ENCODE data around the gene TMEM26. TPM values are rescaled to one million over a fixed set of nuclear protein-coding genes. Genes with fewer than 3 reads are reported as not detected.

TMEM26 gene
- polyA plus RNA-seq, 12 donors, result 6.4 to 20.8 (median 13.9) TPM; not detected in 1

DNA sequence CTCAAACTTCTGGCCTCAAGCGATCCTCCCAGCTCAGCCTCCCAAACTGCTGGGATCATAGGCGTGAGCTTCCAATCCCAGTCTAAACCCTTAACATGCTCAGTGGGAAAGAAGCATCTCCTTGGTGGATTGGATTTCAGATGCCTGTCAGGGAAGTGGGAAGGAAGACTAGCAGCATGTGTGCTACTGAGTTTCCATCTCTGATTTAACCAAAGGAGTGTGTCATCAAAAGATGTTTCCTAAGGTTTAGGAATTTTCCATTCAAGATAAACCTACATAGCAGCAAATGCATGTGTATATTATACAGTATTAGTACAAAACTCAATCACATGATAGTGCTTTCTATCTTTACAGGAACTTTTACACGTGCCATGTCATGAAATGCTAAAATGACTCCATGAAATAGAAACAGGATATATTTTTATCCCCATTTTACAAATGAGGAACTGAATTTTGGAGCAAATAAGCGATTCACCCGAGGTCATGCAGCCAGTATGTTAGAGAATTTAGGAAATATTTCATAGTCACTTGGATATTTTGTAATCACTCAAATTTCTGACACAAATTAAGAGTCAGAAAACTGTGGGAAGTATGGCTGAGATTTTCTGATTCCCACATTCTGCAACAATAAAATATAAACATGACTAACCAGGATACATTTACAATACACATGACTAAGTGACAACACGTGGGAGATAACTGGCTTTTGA, 11.4 kb upstream of the TMEM26 start:
- no peak for DNase-seq

DNA sequence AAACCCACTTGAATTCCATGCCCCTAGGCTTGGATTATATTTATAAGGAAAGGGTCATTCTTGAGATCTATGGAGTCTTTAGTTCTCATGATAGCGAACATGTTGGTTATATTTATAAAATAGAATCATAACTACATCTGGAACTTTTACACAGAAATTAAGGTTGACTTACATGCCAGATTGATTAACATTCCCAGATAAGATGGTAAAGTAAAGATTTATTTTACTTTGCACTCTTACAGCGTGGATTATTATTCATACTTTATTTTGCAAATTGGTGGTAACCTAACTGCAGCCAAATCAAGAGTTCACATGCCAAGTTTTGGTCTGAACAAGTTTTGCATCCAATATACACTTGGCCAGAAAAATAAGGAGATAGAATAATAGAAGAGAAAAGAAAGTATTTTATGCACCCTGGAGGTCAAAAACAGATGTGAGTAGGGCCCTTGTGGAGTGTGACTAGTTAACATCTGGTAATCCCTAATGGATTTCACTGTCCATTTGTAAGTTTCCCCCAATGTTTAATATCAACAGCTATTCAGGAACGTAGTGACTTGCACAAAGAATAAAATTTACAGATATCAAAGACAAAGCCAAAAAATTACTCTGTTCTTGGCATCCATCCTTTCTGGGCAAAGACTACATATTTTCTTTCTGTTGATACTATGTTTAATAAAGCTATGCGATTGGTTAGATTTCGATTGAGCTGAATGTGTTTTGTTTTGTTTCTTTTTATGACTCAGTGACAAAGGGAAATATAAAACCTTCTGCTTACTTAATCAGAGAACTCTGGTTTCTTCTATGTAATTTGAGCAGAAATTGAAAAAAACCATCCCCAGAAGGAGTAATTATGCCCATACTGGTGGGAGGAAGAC, 10.1 kb upstream of the TMEM26 start:
- peak; percentile 91 for DNase-seq

DNA sequence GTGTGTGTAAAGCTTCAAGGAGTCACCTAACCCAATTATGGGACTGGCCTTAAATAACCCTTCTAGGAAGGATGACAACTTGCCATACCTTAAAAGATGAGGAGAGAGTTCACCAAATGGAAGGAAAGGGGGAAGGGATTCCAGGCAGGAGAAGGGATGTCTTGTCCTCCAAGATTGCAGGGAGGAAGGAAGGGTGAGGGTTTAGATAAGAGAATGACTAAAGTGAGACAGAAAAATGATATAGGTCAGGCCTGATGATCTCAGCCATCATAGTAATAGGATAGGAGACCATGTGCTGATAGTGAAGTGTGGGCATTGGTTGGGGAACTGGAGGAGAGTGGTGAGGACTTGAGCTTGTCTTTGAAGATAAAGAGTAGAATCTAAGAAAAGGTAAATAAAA, 7.7 kb upstream of the TMEM26 start:
- DNase-seq, result no peak

DNA sequence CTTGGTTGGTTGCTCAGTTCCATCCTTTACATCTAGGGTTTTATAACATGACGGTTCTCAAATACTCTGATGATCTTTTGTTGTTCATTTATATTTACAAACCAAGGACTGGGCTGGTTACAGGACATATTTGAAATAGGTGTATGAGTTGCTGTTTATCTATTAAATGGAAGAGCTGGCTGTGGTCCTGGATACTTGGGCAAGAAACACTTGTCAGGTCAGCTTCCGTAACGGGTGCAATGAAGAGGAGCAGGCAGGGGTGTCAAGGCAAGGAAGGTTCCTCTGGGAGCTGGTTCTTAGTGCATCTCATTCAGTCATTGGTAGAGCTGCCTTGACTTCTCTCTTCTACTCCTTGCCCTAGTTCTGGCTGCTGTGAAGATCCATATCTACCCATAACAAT, 4.8 kb upstream of the TMEM26 start:
- DNase-seq, result no peak

DNA sequence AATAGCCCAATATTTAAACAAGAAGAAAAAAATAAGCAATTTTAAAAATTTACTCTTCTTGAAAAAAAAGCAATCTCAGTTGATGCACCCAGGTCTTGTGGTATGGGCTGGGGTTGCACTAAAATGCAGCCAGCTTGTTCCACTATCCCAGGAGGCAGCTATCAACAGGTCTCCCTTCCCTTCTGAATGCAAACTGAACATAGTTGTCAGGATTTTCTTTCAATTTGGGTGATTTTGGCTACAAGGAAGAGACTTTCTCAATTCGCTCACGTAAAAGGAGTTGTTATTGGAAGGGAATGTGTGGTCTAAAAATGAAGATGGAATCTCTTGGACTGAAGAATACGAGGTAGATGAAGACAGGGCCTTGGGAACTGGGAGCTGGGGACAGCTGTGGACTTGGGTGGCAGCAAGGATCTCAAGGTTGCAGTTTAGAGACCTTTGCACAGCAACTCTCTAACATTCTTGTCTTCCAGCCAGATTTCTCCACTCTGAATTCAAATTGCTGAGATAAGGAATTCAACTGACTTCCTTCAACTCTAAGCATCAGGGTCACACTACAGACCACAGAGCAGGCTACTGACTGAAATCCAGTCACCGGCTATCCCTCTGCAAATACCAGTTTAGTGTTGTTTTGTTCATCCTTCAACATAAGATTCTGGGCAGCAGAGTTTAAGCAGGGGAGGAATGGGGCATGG, 3.1 kb upstream of the TMEM26 start:
- DNase-seq, result no peak

DNA sequence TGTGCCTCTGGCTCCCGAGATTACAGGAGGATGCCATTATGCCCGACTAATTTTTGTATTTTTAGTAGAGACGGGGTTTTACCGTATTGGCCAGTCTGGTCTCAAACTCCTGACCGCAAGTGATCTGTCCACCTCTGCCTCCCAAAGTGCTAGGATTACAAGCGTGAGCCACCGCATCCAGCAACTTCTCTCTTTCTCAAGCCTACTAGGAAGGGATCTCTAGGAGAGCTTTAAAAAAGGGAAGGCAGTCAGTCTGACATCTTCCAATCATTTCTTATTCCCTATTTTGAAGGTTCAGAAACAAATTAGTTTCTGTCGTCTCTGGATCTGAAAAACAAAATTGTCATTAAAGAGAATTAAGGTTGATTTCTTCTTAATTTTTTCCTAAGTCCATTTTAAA, 2.5 kb upstream of the TMEM26 start:
- DNase-seq, result no peak

DNA sequence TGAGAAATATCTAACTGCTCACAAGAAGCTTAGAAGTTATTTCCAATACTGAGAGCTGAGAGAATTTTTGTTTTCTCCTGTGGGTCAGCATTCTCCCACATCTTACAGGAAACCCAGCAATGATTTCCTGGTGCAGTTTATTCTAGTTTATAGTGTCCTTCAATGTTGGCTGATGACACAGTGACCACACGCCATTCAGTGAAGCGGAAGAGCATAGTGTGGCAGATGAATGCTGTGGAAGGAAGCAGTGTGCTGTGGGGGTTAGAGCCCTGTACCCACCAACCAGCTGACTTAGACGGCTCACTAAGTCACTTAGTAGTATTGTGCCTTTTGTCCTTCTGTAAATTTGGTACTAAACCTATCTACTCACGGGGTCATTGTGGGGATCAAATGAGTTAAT, 1.4 kb upstream of the TMEM26 start:
- no peak for DNase-seq

DNA sequence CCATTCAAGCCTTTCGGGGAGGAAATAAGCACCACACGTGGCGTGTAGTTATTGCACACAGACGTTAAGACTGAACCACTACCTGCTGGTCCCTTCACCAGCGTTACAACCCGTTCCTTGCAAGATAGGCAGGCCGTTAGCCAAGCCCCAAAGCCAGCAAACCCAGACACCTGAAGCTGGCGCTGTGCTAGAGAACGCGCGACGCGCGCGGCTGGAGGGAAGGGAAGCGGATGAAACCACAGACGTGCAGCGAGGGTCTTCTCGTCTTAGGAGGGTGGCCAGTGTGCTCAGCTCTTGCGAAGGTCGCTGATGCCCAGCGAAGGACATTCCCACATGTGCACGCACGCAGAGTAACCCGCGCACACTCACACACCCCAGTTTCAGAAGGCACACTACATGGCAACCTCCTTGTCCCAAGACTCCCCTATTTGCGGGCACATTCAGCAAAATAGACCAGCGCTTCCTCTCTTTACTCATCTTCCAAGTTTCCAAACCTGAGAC, 980 bp downstream of the TMEM26 start:
- DNase-seq, result no peak

DNA sequence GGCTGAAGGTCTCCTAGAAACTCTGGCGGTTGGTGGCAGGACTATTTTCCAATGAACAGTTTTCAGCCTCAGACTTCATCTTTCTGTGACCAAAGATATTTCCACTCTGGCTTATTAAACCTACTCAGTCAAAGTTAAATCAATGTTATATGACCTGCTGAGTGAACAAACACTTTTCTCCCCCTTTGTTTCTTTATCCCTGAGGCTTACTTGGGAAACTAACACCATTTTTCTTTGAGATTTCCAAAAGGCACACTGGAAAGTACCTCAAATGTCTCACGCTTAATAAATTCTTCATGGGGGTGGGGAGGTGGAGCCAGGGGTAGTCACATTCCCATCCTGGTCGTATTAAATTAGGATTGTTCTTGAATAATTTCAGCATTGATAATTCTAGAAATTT, 1.8 kb downstream of the TMEM26 start:
- DNase-seq, result no peak

DNA sequence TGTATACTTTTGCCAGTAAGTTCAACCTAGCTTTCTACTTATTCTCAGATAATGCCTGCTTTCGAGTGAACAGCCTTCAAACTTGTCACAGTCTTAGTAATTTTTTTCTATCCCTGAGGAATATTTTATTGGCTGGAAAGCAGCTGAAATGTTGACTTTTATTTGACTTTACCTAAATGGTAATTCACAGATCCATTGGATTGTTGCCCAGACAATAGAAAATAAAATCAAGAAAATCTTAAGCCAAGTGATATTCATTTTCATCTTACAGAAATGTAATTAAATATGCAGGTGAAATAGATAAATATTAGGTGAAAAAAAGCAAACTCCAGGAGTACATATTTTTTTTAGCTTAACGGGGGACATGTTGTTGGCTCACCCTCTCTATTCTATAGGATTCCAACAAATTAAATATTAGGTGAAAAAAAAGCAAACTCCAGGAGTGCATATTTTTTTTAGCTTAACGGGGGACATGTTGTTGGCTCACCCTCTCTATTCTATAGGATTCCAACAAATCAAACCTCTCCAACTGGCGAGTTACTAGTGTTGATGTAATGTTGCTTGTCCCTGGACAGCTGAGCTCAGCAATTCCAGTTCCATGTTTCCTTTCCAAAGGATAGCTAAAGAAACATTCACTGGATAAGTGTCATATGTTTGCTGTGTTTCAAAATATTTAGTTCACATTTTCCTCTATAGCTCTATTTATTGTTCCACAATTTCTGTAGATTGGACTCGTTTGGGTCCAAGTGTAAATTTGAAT, 4.2 kb downstream of the TMEM26 start:
- peak; percentile 87 for DNase-seq

DNA sequence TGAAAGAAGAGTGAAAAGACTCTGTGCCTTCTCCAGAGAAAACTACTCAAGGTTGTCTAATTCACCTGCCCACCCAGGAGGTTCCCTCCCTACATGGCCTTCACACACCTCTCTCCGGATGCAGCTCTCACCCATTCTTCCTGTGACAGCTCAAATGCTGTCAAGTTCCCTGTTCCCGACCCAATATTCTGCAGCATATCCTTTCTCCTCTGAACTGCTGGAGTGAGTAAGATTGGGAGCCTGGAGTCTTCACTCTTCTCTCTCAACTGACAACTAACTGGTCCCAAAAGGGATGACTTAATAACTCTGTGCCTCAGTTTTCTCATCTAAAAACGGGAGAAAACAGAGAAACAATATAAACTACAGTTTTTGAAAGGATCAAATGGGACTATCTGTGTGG, 5.1 kb downstream of the TMEM26 start:
- no peak for DNase-seq

DNA sequence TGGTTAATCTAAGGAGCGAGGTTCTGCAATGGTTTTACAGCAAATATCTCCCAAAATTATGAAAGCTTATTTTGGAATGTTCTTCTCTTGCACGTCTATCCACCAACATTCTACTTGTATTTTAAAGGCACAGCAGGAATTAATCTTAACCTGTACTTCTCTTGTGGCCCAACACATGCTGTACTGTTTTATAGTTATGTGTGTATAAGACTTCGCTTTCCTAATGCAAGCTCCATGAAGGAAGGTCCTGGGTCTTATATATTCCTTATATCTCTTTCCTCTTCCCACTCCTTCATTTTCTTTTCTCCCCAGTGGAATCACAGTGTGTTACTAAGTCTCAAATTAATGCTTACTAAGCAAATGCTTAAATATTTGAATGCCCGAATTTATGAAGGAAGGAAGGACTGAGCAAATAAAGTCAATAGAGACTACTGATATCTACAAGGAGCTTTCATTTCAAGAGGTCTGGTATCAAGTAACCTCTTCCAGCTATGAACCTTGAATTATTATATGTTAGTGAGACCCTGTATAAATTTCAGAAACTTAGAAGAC, 14.0 kb downstream of the TMEM26 start:
- no peak for DNase-seq

DNA sequence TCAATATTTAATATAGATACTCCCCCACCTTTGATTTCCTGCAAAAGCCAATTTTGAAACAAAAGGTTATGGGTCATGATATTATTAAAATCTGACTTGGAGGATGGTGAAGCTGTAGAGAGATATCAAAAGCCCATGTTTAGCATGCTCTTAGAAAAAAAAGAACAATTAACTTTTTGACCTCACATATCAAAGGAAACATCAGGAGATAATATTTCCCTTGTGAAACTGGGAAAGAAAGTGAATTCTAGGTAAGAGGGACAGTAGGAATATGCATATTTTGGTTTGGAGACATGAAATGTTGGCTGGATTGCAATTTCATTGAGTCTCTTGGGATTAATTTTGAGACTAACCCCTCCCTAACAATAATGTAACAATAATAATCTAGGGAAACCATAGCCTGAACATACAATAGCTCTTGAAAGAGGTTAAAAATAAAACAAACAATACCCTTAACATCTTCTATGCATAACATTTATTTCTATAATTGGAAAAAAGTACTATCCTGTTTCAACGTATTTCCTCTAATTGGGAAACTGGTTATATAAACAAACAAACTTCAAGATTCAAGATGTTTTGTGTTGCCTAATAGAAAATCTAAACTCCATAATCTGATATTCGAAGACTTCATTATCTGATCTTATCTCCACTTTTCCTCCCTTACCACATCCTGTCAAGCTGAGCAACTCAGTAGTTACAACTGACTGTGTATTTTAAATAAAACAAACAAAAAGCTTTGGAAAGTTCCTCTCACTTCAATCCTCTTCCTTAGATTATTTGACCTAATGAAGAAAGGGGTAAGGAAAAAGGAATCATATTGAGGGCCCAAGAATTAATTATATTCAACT, 14.8 kb downstream of the TMEM26 start:
- DNase-seq, result no peak

DNA sequence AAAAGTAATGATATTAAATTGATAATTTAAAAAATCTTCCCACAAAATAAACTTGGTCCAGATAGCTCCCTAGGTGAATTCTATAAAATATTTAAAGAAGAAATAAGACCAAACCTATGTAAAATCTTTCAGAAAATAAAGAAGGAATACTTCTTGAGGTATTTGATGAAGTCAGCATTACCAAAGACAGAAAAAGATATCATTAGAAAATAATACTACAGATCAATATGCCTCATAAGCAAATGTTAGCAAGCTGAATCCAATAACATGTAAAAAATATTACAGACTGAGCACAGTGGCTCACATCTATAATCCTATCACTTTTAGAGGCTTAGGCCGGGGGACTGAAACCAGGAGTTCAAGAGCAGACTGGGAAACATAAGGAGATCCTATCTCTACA, 30.0 kb downstream of the TMEM26 start:
- no peak for DNase-seq

DNA sequence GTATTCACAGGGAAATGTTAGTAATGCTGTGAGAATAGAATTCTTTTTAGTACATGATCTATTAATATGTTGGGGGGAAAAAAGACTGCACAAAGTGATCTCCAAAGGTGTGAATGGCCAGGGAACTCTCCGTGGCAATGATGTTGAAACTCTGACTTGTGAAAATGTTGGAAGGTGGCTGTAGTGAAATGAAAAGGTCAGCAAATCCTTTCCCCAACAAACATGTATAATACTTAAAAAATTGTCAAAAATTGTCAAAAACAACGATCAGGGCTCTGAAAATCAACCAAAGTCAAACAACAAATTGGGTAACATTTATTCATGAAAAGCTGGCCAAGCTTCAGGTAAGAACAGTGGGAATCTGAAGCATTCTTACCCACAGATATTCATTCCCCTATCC, 35.5 kb downstream of the TMEM26 start:
- DNase-seq, result no peak

DNA sequence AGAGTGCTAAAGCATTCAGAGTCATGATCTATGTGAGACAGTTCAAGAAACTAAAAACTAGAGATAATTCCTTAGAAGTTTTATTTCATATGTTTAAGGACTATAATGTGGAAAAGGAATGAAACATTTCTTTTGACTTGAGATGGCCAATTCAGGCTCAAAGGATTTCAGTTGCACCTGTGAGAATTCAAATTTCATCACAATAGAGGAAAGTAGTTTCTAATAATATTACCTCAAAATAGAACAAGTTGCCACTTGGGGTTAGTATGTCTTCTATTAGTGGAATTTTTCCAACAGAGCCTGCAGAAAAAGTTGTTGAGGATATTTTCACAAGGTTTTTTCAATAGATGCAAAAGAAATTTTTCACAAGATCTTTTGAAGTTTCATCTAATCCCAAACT, 37.4 kb downstream of the TMEM26 start:
- DNase-seq, result no peak

DNA sequence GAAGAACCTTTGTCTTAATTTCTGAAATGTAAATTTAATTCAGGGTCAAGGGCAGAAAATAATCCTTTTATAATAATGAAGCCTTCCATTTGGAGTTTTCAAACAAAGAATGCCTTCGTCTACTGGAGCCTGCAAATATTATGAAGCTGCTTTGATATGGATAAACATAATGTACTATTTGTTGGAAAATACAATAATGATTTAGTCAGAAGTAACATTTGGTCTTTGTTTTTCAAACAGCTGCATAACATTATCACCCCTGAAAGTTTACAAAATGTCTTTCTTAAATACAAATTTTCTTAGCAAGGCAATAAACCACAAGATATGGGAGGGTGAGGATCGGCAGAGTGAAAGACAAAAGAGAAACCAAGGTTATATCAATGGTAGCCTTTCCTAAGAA, 41.5 kb downstream of the TMEM26 start:
- no peak for DNase-seq

DNA sequence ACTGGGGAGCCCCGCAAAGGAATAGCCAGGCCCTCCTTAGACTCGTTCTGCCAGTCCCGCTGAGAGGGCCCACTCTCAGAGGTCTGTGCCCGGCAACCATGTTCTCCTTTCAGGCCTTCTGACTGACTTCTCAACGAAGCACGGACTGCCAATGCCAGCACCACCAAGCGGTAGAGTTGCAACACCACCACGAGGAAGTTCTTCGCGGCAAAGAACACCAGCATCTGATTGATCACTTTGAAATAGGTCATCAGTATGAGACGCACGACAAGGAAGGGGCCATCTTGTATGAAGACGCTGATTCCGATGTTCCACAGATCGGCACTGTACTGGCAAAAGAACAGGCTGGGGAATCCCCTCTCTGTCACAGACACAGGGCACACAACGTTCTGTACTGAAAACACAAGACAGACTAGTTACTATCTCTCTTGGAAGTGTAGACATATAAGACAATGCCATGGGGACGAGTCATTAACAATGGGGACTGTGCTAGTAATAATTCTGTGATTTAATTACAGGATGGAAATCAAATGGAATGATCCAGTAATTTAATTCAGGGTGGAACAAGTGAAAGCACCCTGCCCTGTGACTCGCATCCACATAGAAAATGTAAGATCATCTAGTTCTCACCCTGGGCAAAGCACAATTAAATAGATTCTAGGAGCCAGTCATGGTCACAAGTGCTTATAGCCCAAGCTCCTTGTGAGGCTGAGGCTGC, 42.7 kb downstream of the TMEM26 start:
- DNase-seq, result no peak

DNA sequence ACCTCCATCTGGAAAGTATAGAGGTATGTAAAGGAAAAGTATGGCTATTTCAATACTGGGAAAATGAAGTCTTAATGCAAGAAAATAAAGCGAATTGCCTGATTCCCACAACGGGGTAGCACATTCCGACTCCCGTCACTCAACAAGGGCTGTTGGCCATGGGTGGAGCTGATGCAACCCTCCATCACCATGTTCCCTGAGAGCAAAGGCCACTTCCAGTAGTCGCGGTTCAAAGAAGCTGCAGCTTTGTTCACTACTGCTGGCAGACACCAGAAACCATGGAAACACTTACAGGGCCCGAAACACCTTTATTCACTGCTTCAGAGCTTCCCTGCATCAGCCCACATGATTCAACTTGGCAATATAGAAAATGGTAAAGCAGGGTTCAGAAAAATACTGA, 44.0 kb downstream of the TMEM26 start:
- no peak for DNase-seq

DNA sequence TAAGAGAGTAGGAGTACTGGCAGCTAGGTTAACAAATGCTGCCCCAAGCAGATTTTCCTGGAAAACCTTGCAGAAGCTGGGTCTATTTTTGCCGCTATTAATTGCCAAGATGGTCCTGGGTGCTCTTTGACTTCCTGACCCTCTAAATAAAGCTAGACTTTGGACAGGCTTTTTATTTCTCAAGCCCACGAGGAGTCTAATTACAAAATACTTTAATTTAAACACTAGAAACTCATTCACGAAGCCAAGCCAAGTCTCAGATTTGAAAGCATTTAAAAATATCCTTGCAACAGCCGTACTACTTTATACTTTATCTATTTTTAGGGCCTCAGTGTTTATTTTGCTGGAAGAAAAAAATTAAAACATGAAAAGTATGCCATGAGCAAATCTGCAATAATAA, 45.1 kb downstream of the TMEM26 start:
- no peak for DNase-seq

Measured in muscle of arm (tissue), 12 donors.